Mesenchymal stem cell (in vitro differentiated cells and primary cell): ENCODE data around the gene TSPAN9.

Source experiments
- DNase-seq: peaks from one replicate; pipeline ENCODE4 v3.0.0-alpha.2; 2013
- H2AFZ ChIP-seq: one replicate; pipeline ENCODE4 v1.6.1; 2013; ENCODE audit warnings: low read depth, mild to moderate bottlenecking, control low read depth, inconsistent platforms, low read length, moderate library complexity
- H2AK5ac ChIP-seq: 2 replicates; pipeline ENCODE4 v1.6.1; 2013; ENCODE audit warnings: low read length, moderate library complexity, mild to moderate bottlenecking, inconsistent platforms; ENCODE audit not compliant: severe bottlenecking
- H2BK120ac ChIP-seq: one replicate; pipeline ENCODE4 v1.6.1; 2013; ENCODE audit warnings: low read depth, mild to moderate bottlenecking, inconsistent platforms, low read length, moderate library complexity
- H2BK12ac ChIP-seq, 2 experiments: one replicate each; pipeline ENCODE4 v1.6.1; 2013; ENCODE audit warnings: inconsistent platforms in 2 of 2, low read length in 2 of 2, mild to moderate bottlenecking in 2 of 2, moderate library complexity in 2 of 2, control low read depth in 1 of 2
- H2BK15ac ChIP-seq: one replicate; pipeline ENCODE4 v1.6.1; 2013; ENCODE audit warnings: mild to moderate bottlenecking, low read depth, inconsistent platforms; ENCODE audit not compliant: poor library complexity, severe bottlenecking
- H2BK5ac ChIP-seq: 2 replicates; pipeline ENCODE4 v1.6.1; 2013; ENCODE audit warnings: low read depth, mild to moderate bottlenecking, low read length, control low read depth, inconsistent platforms; ENCODE audit not compliant: poor library complexity, severe bottlenecking
- H3K14ac ChIP-seq, 2 experiments: one replicate each; pipeline ENCODE4 v1.6.1; 2013; ENCODE audit warnings: inconsistent platforms in 2 of 2, low read length in 2 of 2, control low read depth in 1 of 2, mild to moderate bottlenecking in 1 of 2, moderate library complexity in 1 of 2
- H3K18ac ChIP-seq, 2 experiments: one replicate each; pipeline ENCODE4 v1.6.1; 2013; ENCODE audit warnings: inconsistent platforms in 2 of 2, low read length in 2 of 2, control low read depth in 1 of 2, low read depth in 1 of 2, mild to moderate bottlenecking in 1 of 2
- H3K23ac ChIP-seq, 2 experiments: one replicate each; pipeline ENCODE4 v1.6.1; 2013; ENCODE audit warnings: inconsistent platforms in 2 of 2, low read length in 2 of 2, mild to moderate bottlenecking in 2 of 2, moderate library complexity in 2 of 2, control low read depth in 1 of 2
- H3K27ac ChIP-seq: 2 replicates; pipeline ENCODE4 v1.5.1; 2013; ENCODE audit warnings: mild to moderate bottlenecking, moderate library complexity, low read length, control low read depth, inconsistent platforms; ENCODE audit not compliant: poor library complexity, severe bottlenecking
- H3K27me3 ChIP-seq, 2 experiments: 2 replicates each; pipeline versions ENCODE4 v1.6.1 to v1.7.0; 2013; ENCODE audit warnings: low read length in 2 of 2, mild to moderate bottlenecking in 2 of 2, moderate library complexity in 2 of 2, control low read depth in 1 of 2, inconsistent platforms in 1 of 2; ENCODE audit not compliant: control insufficient read depth in 1 of 2, insufficient read depth in 1 of 2
- H3K36me3 ChIP-seq, 2 experiments: 2 replicates each; pipeline versions ENCODE4 v1.6.1 to v1.7.0; 2013; ENCODE audit warnings: low read length in 2 of 2, control low read depth in 1 of 2, inconsistent platforms in 1 of 2, low read depth in 1 of 2, mild to moderate bottlenecking in 1 of 2; ENCODE audit not compliant: insufficient read depth in 2 of 2, control insufficient read depth in 1 of 2
- H3K4ac ChIP-seq, 2 experiments: one replicate each; pipeline ENCODE4 v1.6.1; 2013; ENCODE audit warnings: inconsistent platforms in 2 of 2, low read length in 2 of 2, mild to moderate bottlenecking in 2 of 2, moderate library complexity in 2 of 2, control low read depth in 1 of 2, low read depth in 1 of 2
- H3K4me1 ChIP-seq: 2 replicates; pipeline ENCODE4 v1.6.1; 2013; ENCODE audit warnings: low read depth, low read length, control low read depth; ENCODE audit not compliant: control insufficient read depth, insufficient read depth
- H3K4me2 ChIP-seq: 2 replicates; pipeline ENCODE4 v1.6.1; 2013; ENCODE audit warnings: low read length, mild to moderate bottlenecking, inconsistent platforms; ENCODE audit not compliant: poor library complexity, severe bottlenecking
- H3K4me3 ChIP-seq, 2 experiments: 2 replicates each; pipeline versions ENCODE4 v1.5.1 to v1.7.0; 2013; ENCODE audit warnings: low read length in 2 of 2, mild to moderate bottlenecking in 2 of 2, control low read depth in 1 of 2, low read depth in 1 of 2; ENCODE audit not compliant: insufficient read depth in 1 of 2
- H3K79me1 ChIP-seq: replicated peaks from 2 replicates; pipeline ENCODE4 v1.6.1; 2013; ENCODE audit warnings: mild to moderate bottlenecking, control low read depth, low read length, inconsistent platforms; ENCODE audit not compliant: poor library complexity, severe bottlenecking
- H3K9ac ChIP-seq: 2 replicates; pipeline ENCODE4 v1.7.0; 2013; ENCODE audit warnings: mild to moderate bottlenecking, low read length, moderate library complexity
- H3K9me3 ChIP-seq: 2 replicates; pipeline ENCODE4 v1.7.0; 2013; ENCODE audit warnings: mild to moderate bottlenecking, low read length; ENCODE audit not compliant: control insufficient read depth
- H4K8ac ChIP-seq: one replicate; pipeline ENCODE4 v1.6.1; 2013; ENCODE audit warnings: inconsistent platforms, mild to moderate bottlenecking, low read length, moderate library complexity
- H4K91ac ChIP-seq: one replicate; pipeline ENCODE4 v1.6.1; 2013; ENCODE audit warnings: mild to moderate bottlenecking, low read length, inconsistent platforms
- WGBS: methylation state at CpG from one replicate; pipeline ENCODE4 v1.1.7; 2013; ENCODE audit warnings: mixed read lengths; 5-methylcytosine and 5-hydroxymethylcytosine counted together

TSPAN9 gene

DNA sequence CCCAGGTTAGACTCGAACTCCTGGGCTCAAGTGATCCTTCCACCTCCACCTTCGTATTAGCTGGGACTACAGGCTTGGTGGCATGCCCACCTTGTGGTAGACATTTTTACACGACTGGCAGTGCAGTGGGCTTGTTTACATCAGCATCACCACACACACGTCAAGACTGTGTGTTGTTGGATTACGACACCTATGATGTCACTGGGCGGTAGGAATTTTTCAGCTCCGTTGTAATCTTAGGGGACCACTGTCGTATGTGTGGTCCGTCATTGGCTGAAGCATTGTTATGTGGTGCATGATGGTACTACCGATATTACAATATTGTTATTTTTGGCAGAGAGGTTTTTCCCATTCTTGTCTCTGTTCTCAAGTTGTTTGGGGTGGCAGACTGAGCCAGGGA lies 50.7 kb downstream of the TSPAN9 start:
- H3K9me3 ChIP-seq, result peaks cover 22% of the 10 kb centered on the region
- H2AK5ac ChIP-seq, result no peak overlapping the region
- no peak overlapping the region for H4K91ac ChIP-seq
- no peak overlapping the region for H3K14ac ChIP-seq
- H3K4ac ChIP-seq, result no peak overlapping the region
- H3K4me1 ChIP-seq, result peaks cover 22% of the 10 kb centered on the region
- no peak overlapping the region for H3K4me2 ChIP-seq
- H3K4me3 ChIP-seq, result no peak overlapping the region
- H2BK5ac ChIP-seq, result no peak overlapping the region
- peaks cover 30% of the 10 kb centered on the region for H3K79me1 ChIP-seq
- peak; percentile 48 for DNase-seq
- H3K27me3 ChIP-seq, result no peaks in the 10 kb centered on the region
- H3K27ac ChIP-seq, result no peak overlapping the region
- no peak overlapping the region for H3K9ac ChIP-seq
- peaks cover 0 to 10% of the 10 kb centered on the region in 2 experiments for H3K36me3 ChIP-seq
- no peak overlapping the region for H3K23ac ChIP-seq
- H4K8ac ChIP-seq, result no peak overlapping the region
- H2BK12ac ChIP-seq, result no peak overlapping the region
- H2AFZ ChIP-seq, result no peak overlapping the region
- no peak overlapping the region for H2BK15ac ChIP-seq
- 87% methylated on average over 10 of the region's 10 CpGs for WGBS
- H3K18ac ChIP-seq, result no peak overlapping the region
- H2BK120ac ChIP-seq, result no peak overlapping the region

DNA sequence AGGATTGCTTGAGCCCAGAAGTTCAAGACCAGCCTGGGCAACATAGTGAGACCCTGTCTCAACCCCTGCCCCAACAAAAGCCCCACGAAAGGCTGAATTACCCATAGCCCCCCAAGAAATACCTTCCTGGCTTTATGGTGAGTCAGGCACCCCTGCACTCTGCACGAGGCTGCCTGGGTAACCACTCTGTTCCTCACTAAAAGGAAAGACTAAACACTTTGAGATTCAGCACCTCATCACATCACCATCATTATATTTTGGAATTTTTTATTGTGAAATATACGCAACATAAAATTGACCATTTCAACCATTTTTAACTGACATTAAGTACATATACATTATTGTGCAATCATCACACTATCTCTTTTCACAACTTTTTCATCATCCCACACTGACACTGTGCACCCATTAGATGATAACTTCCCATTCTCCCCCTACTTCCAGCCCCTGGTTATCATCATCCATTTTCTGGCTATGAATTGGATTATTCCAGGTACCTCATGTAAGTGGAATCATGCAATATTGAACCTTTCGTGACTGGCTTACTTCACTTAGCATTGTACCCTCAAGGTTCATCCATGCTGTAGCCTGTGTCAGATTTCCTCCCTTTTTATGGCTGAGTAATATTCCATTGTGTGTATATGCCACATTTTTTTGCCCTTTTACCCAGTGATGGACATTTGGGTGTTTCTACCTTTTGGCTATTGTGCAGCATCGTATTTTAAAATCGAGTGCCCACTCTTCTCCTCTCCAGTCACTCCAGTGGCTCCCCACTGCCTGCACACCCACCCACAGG lies 51.5 kb downstream of the TSPAN9 start:
- Histone ChIP-seq H3K9ac (no peak overlapping the region), H2BK12ac (no peak overlapping the region), H3K23ac (no peak overlapping the region), H3K79me1 (peaks cover 30% of the 10 kb centered on the region), H3K36me3 (peaks cover 0 to 6% of the 10 kb centered on the region in 2 experiments), H3K4me3 (no peak overlapping the region), H3K4me1 (peaks cover 24% of the 10 kb centered on the region), H3K9me3 (peaks cover 22% of the 10 kb centered on the region), H2BK120ac (no peak overlapping the region), H3K14ac (no peak overlapping the region), H2AK5ac (no peak overlapping the region), H2BK15ac (no peak overlapping the region), H3K4ac (no peak overlapping the region), H3K27me3 (no peaks in the 10 kb centered on the region), H3K4me2 (no peak overlapping the region), H4K8ac (no peak overlapping the region), H3K27ac (no peak overlapping the region), H2BK5ac (no peak overlapping the region), H3K18ac (no peak overlapping the region), H2AFZ (no peak overlapping the region), H4K91ac (no peak overlapping the region)
- no peak for DNase-seq
- WGBS, result 98% methylated on average over 6 of the region's 6 CpGs

DNA sequence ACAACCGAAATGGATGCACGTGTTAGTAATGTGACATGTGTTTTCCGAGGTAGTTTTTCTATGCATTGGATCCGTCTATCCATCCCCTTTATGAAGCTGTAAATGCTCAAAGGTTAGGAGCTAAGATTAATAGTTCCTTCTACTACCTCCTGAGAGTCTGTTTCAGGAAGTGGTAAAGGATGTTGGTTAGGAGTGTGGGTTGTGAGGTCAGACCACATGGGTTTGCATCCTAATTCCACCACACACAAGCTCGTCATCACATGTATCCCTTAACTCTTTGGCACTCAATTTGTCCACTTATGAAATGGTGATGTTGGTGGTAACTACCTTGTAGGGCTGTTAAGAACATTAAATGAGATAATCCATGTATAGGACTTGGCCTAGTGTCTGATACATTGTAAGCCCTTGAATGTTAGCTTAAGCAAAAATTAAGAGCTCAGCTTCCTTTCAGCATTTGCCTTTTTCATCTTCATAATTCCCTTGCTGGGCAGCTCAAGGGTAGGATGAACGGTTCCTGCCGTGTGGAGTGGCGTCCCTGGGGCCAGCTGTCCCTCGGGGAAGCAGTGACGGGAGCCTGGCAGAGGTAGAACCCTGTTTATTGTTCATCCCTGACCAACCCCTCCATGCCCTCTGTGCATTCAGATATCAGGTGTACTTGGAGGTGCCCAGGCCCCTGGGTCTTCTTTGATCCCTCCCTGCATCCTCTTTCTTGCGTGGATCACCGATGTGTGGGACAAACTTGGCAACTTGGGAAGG lies 52.3 kb downstream of the TSPAN9 start:
- Histone ChIP-seq H3K27ac (no peak overlapping the region), H4K8ac (no peak overlapping the region), H3K9me3 (peaks cover 14% of the 10 kb centered on the region), H3K36me3 (peaks cover 0 to 6% of the 10 kb centered on the region in 2 experiments), H3K14ac (no peak overlapping the region), H2AK5ac (no peak overlapping the region), H3K18ac (no peak overlapping the region), H2BK15ac (no peak overlapping the region), H3K4me1 (peaks cover 26% of the 10 kb centered on the region), H3K23ac (no peak overlapping the region), H2BK12ac (no peak overlapping the region), H3K4me3 (no peak overlapping the region), H2BK120ac (no peak overlapping the region), H3K4ac (peak overlapping the region in 1 of 2 experiments; percentile 61), H2BK5ac (no peak overlapping the region), H3K4me2 (no peak overlapping the region), H2AFZ (no peak overlapping the region), H3K27me3 (no peaks in the 10 kb centered on the region), H3K79me1 (peaks cover 36% of the 10 kb centered on the region), H3K9ac (no peak overlapping the region), H4K91ac (peak overlapping the region; percentile 4)
- DNase-seq, result peak; percentile 71
- WGBS, result 77% methylated on average over 9 of the region's 12 CpGs
